ENCODE results near the gene FYCO1.

- TF ChIP-seq PRDM15 (CRISPR knock-in tag; IDR thresholded peaks at IDR 0.05) (no peak), ATF7 (IDR thresholded peaks at IDR 0.05; ENCODE audit: low read depth) (no peak), POLR2AphosphoS5 (IDR thresholded peaks at IDR 0.05; ENCODE audit: low read length) (no peak), SRF (IDR thresholded peaks at IDR 0.05; ENCODE audit: low read depth in 2 of 2, low read length in 2 of 2) (no peak), CTCF (IDR thresholded peaks at IDR 0.05 in 2 of 3, conservative IDR thresholded peaks at IDR 0.05 in 1 of 3; ENCODE audit: control insufficient read depth in 2 of 3, extremely low read depth in 1 of 3, insufficient read depth in 1 of 3, low read depth in 3 of 3, low read length in 3 of 3) (no peak), ATF3 (IDR thresholded peaks at IDR 0.05; ENCODE audit: borderline replicate concordance, extremely low read depth, low read depth, low read length) (no peak), MYB (IDR thresholded peaks at IDR 0.05; ENCODE audit: borderline replicate concordance, low read depth, low read length) (no peak)
These were observed 42.1 kb downstream of the FYCO1 start for GRCh38 chr3:45953536-45953935.

Data from GM12878 (cell line).